NCI-H2227 treated with DMSO at 0.1 percent for 48 hours (cell line): ENCODE data around the gene GUCY1A2.
"Not testable (repeated sequence)": the region's sequence is repeated elsewhere in the genome, so short reads cannot be mapped to it uniquely, and the experiment has no call there.

Source experiments
- DNase-seq: peaks from one replicate; lab custom pipeline; 2025; lab: John Stamatoyannopoulos, UW

Gene GUCY1A2

GRCh38 chr11:106834567-106834966, 183.7 kb downstream of the GUCY1A2 start:
- DNase-seq, result no peak

DNA sequence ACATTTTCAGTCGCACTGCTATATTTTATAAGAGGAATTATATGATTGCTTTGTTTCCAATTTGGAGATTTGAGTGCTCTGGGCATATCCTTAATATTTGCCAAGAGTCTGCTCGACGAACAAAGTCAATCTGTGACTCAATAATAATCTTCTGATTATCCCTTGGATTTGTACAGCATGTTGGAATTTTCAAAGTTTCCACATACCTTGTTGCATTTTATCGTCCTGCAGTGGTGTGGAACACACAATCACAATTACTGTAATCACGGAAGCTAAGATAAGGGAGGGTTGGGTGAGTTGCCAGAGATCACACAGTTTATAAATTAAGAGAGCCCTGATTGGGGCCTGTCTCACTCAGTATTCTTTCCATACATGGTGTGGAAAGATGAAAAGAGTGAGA, 189.3 kb downstream of the GUCY1A2 start:
- DNase-seq, result no peak

DNA sequence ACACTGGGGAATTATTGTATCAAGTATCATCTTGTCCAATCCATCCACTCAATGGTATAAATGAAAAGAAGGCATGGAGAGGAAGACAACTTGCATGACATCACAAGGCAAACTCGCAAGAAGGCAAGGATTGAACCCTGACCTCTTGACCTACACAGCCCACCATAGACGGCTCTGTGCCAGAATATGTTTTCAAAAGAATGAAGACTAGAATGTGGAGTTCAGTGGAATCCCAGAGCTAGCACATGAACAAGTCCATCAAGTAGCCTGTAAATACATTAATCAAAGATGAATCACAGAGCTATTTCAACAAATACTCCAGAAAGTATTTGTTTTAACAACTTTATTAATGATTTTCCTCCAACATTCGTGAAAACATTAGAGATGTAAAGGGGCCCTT, 189.7 kb downstream of the GUCY1A2 start:
- DNase-seq, result no peak

DNA sequence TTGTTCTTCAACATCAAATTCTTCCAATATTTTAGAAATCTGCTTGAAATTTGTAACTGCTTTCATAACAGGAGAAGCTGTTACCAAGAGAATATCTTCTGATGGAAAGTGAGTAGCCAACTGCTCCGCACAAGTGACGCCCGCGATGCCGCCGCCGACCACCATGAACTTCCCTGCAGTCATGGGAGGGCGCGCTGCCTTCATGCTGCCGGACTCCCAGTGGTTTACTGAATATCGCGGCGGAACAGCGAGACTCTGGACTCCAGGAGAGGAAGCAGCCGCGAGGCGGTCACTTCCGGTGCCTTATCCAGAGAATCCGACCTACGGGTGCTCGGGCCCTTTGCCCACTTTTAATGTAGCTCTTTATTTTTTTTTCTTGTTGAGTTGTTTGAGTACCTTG, 190.6 kb downstream of the GUCY1A2 start:
- no peak for DNase-seq

- DNase-seq, result not testable (repeated sequence)
These were observed 191.7 kb downstream of the GUCY1A2 start for GRCh38 chr11:106826558-106826957.

DNA sequence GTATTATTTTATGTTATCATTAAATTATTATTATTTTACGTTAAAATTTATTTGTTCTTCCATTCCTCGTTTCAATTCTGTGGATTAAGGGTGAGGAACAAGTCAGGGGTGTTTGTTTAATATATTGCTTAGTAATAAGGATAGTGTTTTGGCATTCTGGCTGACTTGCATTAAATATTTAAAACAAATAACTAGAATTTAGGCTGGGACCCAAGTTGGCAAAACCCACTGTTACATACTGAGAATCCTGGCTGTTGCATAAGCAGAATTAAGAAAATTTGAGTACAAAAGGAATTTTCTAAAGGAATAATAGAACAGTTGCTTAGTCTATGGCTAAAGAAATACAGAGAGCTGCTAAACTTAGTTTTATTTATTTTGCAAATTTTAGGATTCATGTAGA, 196.4 kb downstream of the GUCY1A2 start:
- no peak for DNase-seq

DNA sequence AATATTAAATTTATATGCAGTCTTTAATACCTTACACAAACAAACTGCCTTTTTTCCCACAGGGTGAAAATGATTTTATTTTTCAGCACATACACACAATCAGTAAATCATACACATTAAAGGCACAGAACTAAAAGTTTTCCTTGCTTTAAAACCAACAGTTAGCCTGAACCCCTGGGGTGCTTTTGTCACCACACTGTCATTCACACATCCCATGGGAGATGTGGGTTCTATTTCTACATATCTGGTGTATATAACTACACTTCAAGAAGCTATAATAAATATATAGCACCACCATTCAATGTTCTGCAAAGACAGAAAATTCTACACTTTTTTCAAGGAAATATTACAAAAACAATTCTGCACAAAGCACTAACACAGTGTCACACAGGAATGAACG, 197.0 kb downstream of the GUCY1A2 start:
- DNase-seq, result no peak

- DNase-seq, result no peak
These were observed 199.8 kb downstream of the GUCY1A2 start for GRCh38 chr11:106818443-106818842.

DNA sequence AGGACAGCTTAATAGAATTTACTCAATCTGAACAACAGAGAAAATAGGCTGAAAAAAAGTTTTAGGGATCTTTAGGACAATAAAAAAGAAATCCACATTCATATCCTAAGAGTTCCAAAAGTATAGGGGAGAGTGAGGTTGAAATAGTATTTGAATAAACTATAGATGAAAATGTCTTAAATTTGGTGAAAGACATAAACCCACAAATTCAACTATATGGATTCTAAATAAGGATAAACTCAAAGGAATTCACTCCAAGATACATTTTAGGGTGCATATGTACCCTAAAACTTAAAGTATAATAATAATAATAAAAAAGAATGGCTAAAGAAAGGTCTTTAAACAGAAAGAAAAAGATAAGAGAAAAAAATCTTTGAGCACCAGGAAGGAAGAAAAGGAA, 203.1 kb downstream of the GUCY1A2 start:
- no peak for DNase-seq

DNA sequence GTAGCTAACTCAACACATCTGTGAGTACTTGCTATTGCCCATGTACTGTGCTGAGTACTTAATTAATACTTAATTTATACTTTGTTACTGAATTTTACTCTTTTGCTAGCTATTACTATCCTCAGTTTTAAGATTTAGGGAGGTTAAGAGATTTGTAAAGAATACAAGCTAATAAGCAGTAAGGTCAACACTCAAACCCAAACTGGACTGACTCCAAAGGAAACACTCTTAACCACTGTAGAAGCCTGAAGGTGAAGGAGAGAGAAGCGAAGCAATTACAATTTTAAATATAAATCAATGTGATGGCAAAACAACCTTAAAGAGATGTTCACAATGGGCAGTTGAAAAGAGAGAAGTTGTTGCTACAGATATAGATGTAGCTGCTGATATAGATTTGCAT, 204.5 kb downstream of the GUCY1A2 start:
- no peak for DNase-seq

DNA sequence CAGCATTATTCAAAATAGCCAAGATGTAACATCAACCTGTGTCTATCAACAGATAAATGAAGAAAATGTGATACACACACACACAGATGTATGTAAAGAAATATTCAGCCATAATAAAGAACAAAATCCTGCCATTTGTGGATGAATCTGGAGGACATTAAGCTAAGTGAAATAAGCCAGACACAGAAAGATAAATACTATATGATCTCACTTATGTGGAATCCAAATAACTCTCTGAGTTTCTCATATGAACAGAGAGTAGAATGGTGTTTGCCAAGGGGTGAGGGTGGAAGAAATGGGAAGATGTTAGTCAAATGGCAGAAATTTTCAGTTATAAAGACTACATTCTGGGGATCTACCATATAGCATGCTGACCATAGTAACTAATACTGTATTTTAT, 224.2 kb downstream of the GUCY1A2 start:
- DNase-seq, result no peak

- no peak for DNase-seq
These were observed 228.9 kb downstream of the GUCY1A2 start for GRCh38 chr11:106789406-106789805.

DNA sequence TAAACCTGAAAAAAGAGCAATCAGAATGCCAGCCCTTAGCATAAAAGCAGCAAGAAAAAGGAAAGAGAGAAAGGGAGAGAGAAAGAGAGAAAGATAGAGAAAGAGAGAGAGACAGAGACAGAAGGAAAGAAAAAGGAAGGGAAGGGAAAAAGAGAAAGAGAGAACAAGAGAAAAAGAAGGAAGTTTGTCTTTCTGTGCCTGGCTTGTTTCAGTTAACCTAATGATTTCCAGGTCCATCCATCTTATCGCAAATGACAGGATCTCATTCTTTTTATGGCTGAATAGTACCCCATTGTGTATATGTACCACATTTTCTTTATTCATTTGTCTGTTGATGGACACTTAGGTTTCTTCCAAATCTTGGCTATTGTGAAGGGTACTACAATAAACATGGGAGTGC, 230.8 kb downstream of the GUCY1A2 start:
- DNase-seq, result no peak

- DNase-seq, result no peak
These were observed 232.2 kb downstream of the GUCY1A2 start for GRCh38 chr11:106785913-106786650.

GRCh38 chr11:106777302-106777701, 241.0 kb downstream of the GUCY1A2 start:
- not testable (repeated sequence) for DNase-seq

GRCh38 chr11:106770489-106771085, 247.7 kb downstream of the GUCY1A2 start:
- DNase-seq, result no peak

GRCh38 chr11:106765469-106766258, 252.6 kb downstream of the GUCY1A2 start:
- DNase-seq, result no peak

DNA sequence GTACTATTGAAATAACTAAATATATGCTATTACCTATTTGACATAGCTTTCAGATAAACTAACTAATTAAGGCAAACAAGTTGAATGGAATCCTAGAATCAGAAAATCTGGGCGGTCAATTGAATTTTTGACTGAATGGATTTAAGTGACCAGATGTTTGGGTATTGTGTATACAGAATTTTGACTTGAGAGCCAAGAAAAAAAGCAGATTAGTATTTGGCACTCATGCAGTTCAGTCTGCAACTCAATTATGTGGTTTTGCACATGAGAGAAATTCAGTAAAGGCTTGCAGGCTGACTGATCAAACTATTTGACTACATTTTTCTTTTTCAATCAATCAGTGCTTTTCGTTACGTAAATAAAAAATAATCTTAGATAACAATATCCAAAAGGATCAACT, 254.8 kb downstream of the GUCY1A2 start:
- no peak for DNase-seq

DNA sequence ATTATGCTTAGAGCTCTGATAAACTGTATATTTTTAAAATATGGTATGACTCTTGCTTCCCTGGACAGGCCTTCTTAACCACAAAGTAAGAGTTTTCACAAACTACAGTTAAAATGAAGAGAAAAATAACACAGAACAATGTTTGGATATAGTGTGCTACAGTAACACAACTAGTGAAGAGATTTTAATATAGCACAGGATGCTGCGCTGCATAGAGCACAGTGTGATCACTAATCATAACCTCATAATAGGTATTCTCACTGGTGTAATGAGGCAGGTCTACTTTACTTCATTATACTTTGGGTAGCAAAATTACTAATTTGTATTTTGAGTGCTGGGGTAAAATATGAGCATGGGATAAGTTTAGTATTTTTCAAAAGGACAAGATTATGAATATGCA, 256.5 kb downstream of the GUCY1A2 start:
- DNase-seq, result no peak

DNA sequence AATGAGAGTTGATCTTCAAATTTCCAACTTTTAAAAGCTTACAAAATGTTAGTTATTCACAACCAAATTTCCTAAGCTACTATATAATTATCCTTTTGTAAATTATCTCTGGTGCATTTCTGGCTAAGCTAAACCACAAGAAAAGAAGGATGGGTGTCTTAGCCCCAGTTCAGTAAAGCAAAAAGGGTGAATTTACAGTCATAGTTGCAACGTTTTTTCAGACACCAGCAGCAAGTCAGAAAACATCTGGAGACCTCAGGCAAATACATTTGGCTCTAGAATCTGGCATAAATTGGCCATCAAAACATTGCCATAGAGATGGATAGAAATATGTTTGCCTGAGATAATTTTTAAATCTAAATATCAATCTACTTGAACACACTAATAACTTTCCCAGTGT, 257.0 kb downstream of the GUCY1A2 start:
- DNase-seq, result no peak

- no peak for DNase-seq
These were observed 270.2 kb downstream of the GUCY1A2 start for GRCh38 chr11:106748059-106748458.

GRCh38 chr11:106745941-106746340, 272.3 kb downstream of the GUCY1A2 start:
- no peak for DNase-seq

DNA sequence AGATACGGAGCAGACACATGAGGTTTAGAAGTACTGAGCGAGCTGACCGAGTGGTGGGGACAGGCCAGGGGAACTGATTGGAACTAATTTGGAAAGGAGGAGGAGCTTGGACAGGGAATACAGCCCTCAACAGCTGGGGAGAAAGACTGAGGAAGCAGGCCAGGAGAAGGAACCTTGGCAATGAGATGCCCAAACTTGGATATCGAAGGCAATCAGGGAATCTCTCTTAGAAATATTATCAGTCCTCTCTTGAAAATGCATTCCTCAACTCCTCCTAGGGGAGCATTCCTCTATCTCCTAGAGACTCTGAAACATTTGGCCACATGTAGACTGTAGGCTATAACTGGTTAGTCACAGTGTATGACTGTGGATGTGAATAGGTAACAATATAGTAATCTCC, 284.6 kb downstream of the GUCY1A2 start:
- DNase-seq, result no peak
